Activated naive CD8-positive, alpha-beta T cell treated with anti-CD3 and anti-CD28 coated beads, Interleukin-2, amount 10 ng/mL, durations not matched to agents 7 days and 5 days (primary cell): ENCODE measurements around the gene PBRM1. TPM values are rescaled to one million over a fixed set of nuclear protein-coding genes. Genes with fewer than 3 reads are reported as not detected.

Source experiments
- ATAC-seq: fragments of 150-1000 bp; cut with Tn5 transposase; one replicate; pipeline ENCODE4 v1.10.0; 2021; ENCODE audit warnings: low read depth, moderate library complexity
- POLR2A ChIA-PET: fragments of 350-600 bp; sonication (Branson Sonifier 250); formaldehyde crosslinking; loops from one replicate; lab custom pipeline; 2021; ENCODE audit warnings: antibody characterized with exemption; lab: Charles Lee
- DNase-seq: peaks from one replicate; pipeline ENCODE4 v3.0.0; 2021
- H3K27ac Mint-ChIP-seq: one replicate; pipeline ENCODE4 v1.8.0; 2022; ENCODE audit warnings: mild to moderate bottlenecking, mixed read lengths
- H3K27me3 Mint-ChIP-seq: one replicate; pipeline ENCODE4 v1.8.0; 2022; ENCODE audit warnings: mild to moderate bottlenecking, moderate library complexity, mixed read lengths
- H3K36me3 Mint-ChIP-seq: one replicate; pipeline ENCODE4 v1.8.0; 2021; ENCODE audit warnings: mild to moderate bottlenecking, mixed read lengths
- H3K4me1 Mint-ChIP-seq: one replicate; pipeline ENCODE4 v1.8.0; 2021; ENCODE audit warnings: mixed read lengths
- H3K4me3 Mint-ChIP-seq: one replicate; pipeline ENCODE4 v1.8.0; 2022; ENCODE audit warnings: mild to moderate bottlenecking, moderate library complexity, mixed read lengths
- H3K9me3 Mint-ChIP-seq: one replicate; pipeline ENCODE4 v1.8.0; 2021; ENCODE audit warnings: mixed read lengths
- total RNA-seq, 2 experiments: library from RNA; stranded (reverse); gene quantifications; one replicate each; pipeline ENCODE4 v1.2.3, GENCODE V29; 2021

Gene PBRM1
- total RNA-seq, 2 experiments from 2014 or later = 73.5 to 77.0 TPM

- Mint-ChIP-seq H3K4me3 (no peak overlapping the region), H3K27me3 (no peaks in the 10 kb centered on the region), H3K4me1 (no peaks in the 10 kb centered on the region), H3K9me3 (no peaks in the 10 kb centered on the region), H3K36me3 (no peaks in the 10 kb centered on the region), H3K27ac (no peak overlapping the region)
- POLR2A ChIA-PET = no interaction called here
- no peak for ATAC-seq
- DNase-seq = no peak
These were observed 182.8 kb downstream of the PBRM1 start for GRCh38 chr3:52502808-52503350.

DNA sequence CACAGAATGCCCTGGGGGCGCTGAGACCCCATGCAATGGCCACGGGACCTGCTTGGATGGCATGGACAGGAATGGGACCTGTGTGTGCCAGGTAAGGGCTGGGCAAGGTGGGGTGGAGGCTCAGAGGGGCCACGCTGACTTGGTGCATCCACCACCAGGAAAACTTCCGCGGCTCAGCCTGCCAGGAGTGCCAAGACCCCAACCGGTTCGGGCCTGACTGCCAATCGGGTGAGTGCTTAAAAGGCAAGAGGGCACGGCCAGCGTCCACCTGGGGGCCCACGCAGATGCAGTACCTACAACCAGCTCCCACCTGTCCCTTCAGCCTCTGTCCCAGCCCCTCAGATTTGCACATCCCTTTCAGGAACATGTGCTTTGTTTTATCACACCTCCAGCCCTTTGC is 183.7 kb downstream of the PBRM1 start:
- POLR2A ChIA-PET = no interaction called here
- Mint-ChIP-seq H3K9me3 (no peaks in the 10 kb centered on the region), H3K4me1 (no peaks in the 10 kb centered on the region), H3K27me3 (no peaks in the 10 kb centered on the region), H3K36me3 (no peaks in the 10 kb centered on the region), H3K4me3 (no peak overlapping the region), H3K27ac (no peak overlapping the region)
- DNase-seq (no peak), ATAC-seq (no peak)

GRCh38 chr3:52501046-52501445 is 184.7 kb downstream of the PBRM1 start:
- no peaks in the 10 kb centered on the region for H3K9me3 Mint-ChIP-seq
- H3K27ac Mint-ChIP-seq = no peak overlapping the region
- no peaks in the 10 kb centered on the region for H3K27me3 Mint-ChIP-seq
- H3K4me1 Mint-ChIP-seq = no peaks in the 10 kb centered on the region
- DNase-seq = no peak
- POLR2A ChIA-PET = no interaction called here
- no peak overlapping the region for H3K4me3 Mint-ChIP-seq
- no peaks in the 10 kb centered on the region for H3K36me3 Mint-ChIP-seq
- ATAC-seq = no peak

DNA sequence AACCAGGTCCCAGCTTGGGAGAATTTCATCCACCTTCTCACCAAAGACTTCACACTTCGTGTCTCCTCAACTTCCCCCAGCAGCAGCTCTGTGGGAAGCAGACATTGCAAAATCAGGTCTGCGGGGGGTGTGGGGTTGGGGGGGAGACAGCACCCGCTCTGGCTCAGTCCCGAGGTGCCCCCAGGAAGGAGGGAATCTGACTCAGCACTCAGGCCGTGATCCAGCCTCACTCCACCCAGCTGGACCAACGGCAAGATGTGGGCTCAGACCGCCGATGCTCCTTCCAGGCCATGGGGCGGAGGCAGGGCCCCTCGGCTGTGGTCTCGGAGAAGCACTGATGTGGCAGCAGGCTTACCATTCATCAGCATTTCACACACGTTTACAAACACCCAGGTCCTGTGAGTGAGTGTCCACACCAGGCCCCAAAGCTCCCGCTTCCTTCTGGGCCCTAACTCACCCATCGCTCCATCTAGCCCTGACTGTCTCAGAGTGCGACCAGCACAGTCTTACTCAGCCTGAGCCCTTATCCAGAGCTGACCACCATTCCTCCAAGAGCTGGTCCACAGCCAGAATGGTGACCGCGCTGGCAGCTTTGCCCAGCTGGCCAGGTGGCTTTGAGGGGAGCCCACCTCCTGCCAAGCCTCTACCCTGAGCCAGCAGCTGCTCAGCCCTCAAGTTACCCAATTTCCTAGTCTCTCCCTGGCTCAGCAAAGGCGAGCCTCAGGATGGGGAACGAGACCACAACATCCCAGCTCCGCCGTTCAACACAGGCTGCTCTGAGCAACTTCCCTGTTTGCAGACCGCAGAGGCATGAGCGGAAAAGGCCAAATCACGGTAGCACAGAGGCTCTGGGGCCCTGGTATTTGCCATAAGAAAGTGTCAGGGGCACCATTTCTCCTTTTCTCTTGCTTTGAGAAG is 187.3 kb downstream of the PBRM1 start:
- DNase-seq (no peak), ATAC-seq (no peak)
- POLR2A ChIA-PET = no interaction called here
- no peaks in the 10 kb centered on the region for H3K4me1 Mint-ChIP-seq
- H3K27ac Mint-ChIP-seq = no peak overlapping the region
- H3K9me3 Mint-ChIP-seq = no peaks in the 10 kb centered on the region
- H3K36me3 Mint-ChIP-seq = no peaks in the 10 kb centered on the region
- H3K27me3 Mint-ChIP-seq = no peaks in the 10 kb centered on the region
- no peak overlapping the region for H3K4me3 Mint-ChIP-seq

GRCh38 chr3:52495777-52496602 is 189.7 kb downstream of the PBRM1 start:
- no peaks in the 10 kb centered on the region for H3K27me3 Mint-ChIP-seq
- H3K27ac Mint-ChIP-seq = no peak overlapping the region
- peaks cover 4% of the 10 kb centered on the region for H3K36me3 Mint-ChIP-seq
- no peak for DNase-seq
- POLR2A ChIA-PET = no interaction called here
- H3K9me3 Mint-ChIP-seq = no peaks in the 10 kb centered on the region
- no peak overlapping the region for H3K4me3 Mint-ChIP-seq
- no peak for ATAC-seq
- no peaks in the 10 kb centered on the region for H3K4me1 Mint-ChIP-seq

Other genes with a start within 250 kb of the PBRM1 start
- under 1 TPM; 0.06 to 0.09 TPM for gene SEMA3G, start 240.8 kb downstream of the PBRM1 start, total RNA-seq
- 1 to 10 TPM; 3.0 to 3.2 TPM for gene TNNC1, start 231.9 kb downstream of the PBRM1 start, total RNA-seq
- 100 to 1,000 TPM; 124 to 125 TPM for gene NISCH, start 230.3 kb downstream of the PBRM1 start, total RNA-seq
- gene STAB1, start 190.6 kb downstream of the PBRM1 start, total RNA-seq = 10 to 100 TPM; 10.5 to 13.0 TPM
- gene NT5DC2, start 152.1 kb downstream of the PBRM1 start, total RNA-seq = 10 to 100 TPM; 22.3 to 28.7 TPM
- gene UQCC5, start 149.3 kb downstream of the PBRM1 start, total RNA-seq = 10 to 100 TPM in 1 of 2 experiments, 1 to 10 TPM in 1; 8.5 to 12.8 TPM
- 10 to 100 TPM; 72.5 to 75.9 TPM for gene GNL3, start 119 bp upstream of the PBRM1 start, total RNA-seq
- gene GLT8D1, start 19.9 kb upstream of the PBRM1 start, total RNA-seq = 10 to 100 TPM; 44.6 to 45.7 TPM
- gene SPCS1, start 20.2 kb upstream of the PBRM1 start, total RNA-seq = 10 to 100 TPM; 90.1 to 90.4 TPM
- gene NEK4, start 85.0 kb upstream of the PBRM1 start, total RNA-seq = 10 to 100 TPM; 22.4 to 25.1 TPM
- not detected for gene ITIH1, start 91.7 kb upstream of the PBRM1 start, total RNA-seq
- gene ITIH3, start 108.9 kb upstream of the PBRM1 start, total RNA-seq = not detected
- 10 to 100 TPM; 29.2 to 30.7 TPM for gene ITIH4, start 144.8 kb upstream of the PBRM1 start, total RNA-seq
- 1 to 10 TPM; 1.3 to 1.9 TPM for gene MUSTN1, start 149.1 kb upstream of the PBRM1 start, total RNA-seq
- 10 to 100 TPM; 38.5 to 39.1 TPM for gene STIMATE, start 211.6 kb upstream of the PBRM1 start, total RNA-seq